Activated effector memory CD4-positive, alpha-beta T cell treated with Interleukin-2 at 50 U/mL for 16 hours (primary cell): ENCODE data around the gene EPB41L4A.
"Not testable (repeated sequence)": the region's sequence is repeated elsewhere in the genome, so short reads cannot be mapped to it uniquely, and the experiment has no call there.

ENCODE experiments used
- DNase-seq: peaks from one replicate; pipeline ENCODE4 v3.0.0-alpha.2; 2020

The EPB41L4A gene

DNA sequence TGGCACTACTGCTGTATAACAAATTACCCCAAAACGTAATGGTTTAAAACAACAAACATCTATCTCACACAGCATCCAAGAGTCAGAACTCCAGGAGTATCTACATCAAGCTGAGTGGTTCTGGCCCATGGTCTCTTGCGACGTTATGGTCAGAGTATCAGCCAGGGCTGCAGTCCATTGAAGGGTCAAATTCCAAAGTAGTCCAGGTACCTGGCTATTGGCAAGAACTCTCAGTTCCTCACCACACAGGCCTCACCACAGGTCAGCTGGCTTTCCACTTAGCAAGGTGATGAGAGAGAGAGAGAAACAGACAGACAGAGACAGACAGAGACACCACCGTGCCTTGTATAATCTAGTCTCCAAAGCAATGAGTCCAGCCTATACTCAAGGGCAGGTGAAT is 22.6 kb downstream of the EPB41L4A start:
- DNase-seq: no peak

DNA sequence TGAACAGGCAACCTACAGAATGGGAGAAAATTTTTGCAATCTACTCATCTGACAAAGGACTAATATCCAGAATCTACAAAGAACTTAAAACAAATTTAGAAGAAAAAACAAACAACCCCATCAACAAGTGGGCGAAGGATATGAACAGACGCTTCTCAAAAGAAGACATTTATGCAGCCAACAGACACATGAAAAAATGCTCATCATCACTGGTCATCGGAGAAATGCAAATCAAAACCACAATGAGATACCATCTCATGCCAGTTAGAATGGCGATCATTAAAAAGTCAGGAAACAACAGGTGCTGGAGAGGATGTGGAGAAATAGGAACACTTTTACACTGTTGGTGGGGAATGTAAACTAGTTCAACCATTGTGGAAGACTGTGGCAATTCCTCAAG is 23.8 kb downstream of the EPB41L4A start:
- DNase-seq: not testable (repeated sequence)

DNA sequence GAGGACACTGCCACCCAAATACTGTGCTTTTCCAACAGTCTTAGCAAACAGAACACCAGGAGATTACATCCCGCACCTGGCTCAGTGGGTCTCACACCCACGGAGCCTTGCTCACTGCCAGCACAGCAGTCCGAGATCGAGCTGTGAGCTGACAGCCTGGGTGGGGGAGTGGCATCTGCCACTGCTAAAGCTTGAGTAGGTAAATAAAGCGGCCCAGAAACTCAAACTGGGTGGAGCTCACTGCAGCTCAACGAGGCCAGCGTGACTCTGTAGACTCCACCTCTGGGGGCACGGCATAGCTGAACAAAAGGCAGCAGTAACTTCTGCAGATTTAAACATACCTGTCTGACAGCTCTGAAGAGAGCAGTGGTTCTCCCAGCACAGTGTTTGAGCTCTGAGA is 28.8 kb downstream of the EPB41L4A start:
- DNase-seq: no peak

DNA sequence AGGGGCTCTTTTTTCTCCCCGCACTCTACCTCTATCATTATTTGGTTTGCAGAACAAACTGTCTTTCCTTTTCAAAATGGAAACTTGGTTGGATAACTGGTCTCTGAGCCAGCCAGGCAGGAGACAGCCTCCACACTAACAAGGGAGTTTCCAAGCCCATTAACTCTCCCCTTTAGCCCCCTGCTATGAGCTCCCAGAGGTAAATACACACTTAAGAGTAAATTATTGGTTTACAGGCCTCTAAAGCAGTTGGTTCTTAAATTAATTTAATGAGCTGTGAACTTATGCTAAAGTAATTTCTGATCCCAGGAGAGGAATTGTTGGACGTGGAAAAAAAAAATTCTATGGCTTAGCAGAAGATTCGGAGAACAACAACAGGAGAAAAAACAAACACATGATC is 30.3 kb downstream of the EPB41L4A start:
- DNase-seq: no peak

DNA sequence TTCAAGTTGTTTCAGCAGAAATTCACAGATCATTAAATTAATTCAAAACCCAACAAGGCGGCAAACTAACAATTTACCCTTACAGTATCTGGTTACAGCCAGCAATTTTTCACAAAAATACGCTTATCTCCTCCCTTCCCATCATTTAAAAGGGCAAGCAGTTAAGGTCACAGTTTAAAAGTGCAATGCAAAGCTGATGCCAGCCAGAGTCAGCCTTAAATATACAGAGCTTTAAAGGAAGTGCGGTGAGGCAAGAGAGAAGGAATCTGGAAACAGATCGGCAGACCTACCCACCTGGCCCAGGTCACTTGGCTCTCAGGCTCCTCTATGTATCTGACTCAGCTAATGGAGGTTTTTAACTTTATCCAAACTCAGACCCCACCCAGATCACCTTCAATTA is 31.0 kb downstream of the EPB41L4A start:
- no peak for DNase-seq

DNA sequence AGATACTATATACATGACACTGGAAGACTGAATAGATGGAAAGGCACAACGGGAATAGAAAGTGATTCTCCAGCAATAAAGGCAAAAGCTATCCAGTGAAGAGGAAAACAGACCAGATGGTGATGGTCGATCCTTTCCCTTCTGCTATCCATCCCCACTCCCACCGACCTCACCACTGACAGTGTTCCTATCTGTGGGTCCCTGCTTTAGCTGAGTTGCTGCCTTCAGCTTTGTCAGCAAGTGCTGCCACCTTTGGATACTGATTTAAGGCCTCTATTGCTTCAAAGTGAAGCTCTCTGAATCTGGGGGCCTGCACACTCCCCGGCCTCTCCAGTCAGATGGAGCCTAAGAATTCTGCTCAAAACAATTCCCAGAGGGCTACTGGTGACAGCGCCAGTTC is 32.3 kb downstream of the EPB41L4A start:
- no peak for DNase-seq

DNA sequence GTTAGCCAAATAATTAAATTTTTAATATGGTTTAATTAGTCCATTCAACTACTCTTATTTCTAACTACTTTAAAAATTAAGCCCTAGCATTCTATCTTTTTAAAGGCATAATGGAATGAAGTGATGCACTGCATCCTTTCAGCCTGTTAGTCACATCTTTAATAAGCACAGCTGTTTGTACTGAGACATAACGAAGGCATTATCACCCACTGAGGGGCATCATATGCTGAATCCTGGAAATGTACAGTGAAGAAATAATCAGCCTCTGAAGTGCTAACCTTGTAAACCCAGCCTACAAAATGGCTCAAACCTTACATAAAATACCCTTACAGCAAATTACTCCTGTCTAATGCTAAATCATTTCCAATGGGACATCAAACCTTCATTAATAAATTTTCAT is 33.1 kb downstream of the EPB41L4A start:
- no peak for DNase-seq

DNA sequence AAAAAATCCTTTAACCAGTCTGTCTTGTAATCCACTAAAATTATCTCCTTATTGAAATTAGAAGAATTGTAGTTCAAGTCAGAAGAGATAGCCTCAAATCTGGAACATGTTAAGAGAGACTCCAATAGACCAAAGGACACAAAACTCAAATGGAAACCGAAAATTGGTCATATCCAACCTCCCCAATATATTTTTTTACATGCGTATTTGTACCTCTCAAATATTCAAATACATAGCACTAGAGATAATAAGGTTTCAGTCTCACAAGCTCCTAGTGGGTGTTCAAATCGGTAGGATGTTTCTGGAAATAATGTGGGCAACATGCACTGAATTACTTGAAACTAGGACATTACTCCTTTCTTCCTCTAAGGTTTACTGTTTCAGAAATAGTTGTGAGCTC is 33.5 kb downstream of the EPB41L4A start:
- DNase-seq: no peak

DNA sequence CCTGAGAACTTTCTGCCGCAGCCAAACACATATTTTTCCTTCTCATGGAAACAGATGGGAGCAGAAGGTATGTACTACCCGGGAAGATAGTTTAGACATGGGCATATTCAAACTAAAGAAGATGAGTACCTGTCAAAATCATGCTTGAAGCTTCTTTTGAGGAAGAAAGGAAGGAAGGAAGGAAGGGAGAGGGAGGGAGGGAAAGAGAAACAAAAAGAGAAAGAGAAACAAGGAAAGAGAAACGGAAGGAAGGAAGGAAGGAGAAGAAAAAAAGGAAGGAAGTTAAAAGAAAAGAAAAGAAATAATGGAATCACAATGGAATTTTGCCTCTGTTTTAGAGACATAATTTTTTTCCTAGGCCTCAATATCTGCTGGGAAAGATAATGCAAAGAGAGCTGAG is 34.6 kb downstream of the EPB41L4A start:
- DNase-seq: no peak

DNA sequence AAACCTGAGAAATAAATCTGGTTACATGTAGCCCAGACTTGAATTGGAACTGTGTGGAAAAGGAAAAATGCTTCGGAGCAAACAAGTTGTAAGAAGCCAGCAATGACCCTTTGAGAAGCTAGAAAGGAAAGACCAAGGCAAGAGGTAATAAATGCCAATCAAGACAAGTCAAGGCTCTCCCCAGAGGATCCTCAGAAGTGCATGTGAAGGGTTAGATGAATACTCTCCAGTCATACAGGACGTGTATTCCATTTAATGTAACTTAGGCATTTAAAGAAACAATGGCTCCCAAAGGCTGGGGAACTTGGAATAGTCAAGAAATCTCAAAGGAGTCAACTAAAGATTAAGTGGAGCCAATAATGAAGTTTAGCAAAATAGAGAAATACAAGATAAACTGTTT is 36.2 kb downstream of the EPB41L4A start:
- no peak for DNase-seq

DNA sequence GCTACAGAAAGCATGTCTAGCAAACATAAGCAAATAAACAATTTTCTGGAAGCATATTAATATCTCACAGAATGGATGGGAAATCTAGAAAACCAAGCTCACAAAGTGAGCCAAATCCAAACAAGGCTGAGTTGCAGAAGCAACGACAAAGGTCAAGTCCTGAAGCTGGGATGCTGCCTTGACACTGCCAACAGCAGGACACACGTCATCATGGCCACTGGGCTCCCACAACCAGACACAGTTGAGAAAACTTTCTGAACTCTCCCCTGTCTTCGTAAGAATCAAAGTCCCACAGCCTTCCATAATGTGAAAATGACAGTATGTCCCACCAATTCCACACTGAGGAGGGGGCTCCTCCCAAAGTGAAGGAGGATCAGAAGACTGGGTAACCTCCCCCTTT is 37.6 kb downstream of the EPB41L4A start:
- DNase-seq: no peak

DNA sequence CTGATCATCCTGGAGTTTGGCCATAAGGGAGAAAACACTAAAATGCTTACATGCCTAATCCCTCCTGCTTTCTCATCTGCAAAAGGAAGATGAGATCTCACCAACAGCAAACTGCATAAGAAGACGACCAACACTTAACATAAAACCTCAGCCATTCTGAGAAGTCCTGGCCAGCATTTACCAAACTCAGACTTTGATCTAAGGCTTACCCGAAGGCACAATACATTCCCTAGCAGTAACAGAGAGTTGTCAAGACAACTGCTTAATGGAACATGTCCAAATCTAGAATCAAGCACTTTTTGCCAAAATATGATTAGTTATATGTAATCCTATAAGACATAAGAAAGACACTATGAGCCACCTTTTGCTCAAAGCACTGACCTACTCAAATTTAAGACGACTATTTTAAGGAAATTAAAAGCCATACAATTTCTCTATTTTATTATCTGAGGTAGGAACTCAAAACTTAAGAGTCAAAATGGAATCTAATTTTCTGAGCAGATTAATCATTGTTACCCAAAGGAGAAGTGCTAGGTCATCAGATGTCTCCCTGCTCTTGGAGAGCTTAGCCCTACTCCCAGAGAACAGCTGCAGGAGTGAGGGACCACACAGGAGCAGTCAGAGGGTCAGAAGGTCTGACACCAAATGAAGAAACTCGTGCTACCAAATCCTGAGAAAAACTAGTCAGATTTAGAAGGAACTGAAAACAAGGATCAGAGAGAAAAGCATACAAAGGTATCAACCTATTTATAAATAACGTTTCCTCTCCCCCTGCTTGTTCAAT is 39.3 kb downstream of the EPB41L4A start:
- no peak for DNase-seq

DNA sequence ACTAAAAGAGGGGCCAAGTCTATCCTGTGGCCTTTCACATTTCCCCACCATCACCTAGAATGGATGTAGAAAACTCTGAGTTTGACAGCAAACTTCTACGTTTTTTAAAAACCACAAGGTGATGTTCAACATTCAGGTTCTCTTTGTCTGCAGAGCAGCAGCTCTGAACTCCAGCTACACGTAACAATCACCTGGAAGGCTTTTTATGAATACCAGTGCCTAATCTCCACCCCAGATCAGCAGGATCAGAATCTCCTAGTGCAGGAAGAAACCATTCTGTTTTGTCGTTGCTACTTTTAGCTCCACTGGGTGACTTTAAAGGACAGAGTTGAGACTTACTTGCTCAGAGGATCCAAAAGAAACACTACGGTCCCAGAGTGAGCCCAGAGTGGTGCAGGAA is 44.3 kb downstream of the EPB41L4A start:
- no peak for DNase-seq

DNA sequence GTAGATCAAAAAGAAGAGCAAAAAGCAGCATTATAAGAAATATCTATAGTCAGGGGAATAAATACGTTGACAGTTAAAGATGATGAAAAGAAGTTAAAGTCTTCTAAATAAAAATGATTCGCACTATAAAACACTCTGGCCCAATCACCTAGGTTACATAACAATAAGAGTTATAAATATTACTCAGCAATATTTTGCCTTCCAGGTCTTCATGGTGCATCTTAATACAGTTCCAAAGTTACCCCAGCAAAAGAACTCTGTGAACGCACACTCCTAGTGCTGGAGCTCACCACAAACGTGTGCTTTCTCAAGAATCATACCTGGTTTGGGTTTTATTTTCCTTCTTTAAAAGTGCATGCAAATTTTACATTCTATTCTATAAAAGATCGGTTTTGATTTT is 44.7 kb downstream of the EPB41L4A start:
- DNase-seq: no peak

DNA sequence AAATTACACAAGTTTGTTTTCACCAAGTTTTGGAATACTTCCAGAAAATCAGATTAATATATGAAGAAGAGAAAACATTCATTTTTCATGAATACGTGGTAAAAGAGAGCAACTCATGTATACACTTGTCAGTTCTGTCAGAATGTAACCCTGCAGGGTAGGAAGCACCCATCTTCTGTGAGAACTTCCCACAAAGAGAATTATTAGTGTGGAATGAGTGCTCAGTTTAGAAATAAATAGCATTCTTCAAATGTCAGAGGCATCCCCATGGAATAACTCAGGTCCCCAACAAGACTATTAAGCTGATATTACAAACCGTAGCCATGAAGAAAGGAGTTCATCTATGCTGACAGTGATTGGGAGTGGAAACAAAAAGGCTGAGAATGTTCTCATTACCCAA is 45.2 kb downstream of the EPB41L4A start:
- DNase-seq: no peak

DNA sequence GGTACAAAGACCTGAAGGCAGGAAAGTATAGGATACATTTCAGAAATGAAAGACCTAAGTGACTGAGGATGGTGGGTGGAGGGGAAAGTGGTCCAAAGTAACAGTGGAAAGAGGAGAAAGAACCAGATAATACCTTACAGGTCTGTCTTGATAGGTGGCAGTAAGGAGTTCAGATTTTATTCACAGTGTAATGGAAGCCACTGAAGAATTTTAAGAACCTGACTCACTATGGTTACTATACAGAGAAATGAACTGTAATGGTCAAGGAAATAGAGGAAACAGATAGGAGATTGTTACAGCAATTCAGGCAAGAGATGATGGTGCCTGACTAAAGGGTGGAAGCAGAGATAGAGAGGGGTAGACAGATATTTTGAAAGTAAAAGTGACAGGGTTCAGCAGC is 46.5 kb downstream of the EPB41L4A start:
- DNase-seq: no peak

DNA sequence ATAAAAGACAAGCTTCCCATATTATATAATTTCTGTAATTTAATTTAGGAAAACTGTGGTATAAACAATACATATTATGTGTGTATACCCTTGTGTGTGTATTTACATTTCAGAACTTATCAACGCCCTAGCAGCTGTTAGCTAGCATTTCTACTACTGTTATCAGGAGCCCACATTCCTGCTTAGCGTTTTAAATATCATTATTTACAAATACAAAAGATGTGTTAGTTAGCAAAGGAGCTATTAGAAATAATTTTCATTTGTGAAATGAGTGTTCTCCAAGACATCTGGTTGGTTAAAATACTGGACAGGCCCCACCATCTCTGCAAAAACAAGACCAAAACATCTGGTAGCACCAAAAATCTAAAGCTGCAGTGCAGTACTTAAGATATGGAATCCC is 48.0 kb downstream of the EPB41L4A start:
- DNase-seq: no peak

DNA sequence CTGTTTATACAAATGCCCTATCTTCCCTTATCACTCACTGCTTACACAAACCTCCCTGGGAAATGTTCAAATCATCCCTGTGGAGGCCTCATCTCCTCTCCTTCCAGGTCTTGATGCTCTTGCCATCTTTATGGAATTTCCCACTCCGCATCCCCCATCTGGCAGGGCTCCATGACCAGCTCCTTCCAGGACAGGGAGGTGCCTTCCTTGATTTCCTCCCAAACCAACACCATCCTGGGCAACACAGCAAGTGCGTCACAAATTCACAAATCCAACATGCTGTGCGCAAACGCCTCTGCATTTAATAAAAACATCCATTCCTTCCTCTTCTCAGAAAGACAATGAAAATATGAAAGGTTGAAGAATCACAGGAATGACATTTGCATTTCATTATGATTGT is 51.7 kb downstream of the EPB41L4A start:
- no peak for DNase-seq

DNA sequence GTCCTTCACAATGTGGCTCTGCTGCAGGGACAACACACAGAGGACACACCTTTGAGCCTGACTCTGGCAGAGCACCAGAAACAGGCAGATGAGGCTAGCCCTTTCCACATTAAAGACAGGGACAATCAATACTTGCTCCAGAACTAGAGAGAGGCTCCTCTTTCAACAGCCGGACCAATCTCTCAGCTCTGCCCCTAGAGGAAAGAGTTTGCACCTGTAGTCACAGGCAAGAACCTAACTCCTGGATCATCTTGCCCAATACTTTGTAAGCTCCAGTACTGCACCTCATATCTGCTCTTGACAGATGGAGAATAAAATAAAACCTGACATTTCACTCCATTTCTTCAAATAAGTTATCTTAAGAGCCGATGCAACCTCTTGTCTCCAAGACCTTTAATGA is 52.1 kb downstream of the EPB41L4A start:
- no peak for DNase-seq

DNA sequence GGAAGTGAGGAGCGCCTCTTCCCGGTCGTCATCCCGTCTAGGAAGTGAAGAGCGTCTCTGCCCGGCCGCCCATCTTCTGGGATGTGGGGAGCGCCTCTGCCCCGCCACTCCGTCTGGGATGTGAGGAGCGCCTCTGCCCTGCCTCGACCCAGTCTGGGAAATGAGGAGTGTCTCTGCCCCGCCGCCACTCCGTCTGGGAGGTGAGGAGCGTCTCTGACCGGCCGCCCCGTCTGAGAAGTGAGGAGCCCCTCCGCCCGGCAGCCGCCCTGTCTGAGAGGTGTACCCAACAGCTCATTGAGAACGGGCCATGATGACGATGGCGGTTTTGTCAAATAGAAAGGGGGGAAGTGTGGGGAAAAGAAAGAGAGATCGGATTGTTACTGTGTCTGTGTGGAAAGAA is 58.3 kb downstream of the EPB41L4A start:
- DNase-seq: not testable (repeated sequence)

DNA sequence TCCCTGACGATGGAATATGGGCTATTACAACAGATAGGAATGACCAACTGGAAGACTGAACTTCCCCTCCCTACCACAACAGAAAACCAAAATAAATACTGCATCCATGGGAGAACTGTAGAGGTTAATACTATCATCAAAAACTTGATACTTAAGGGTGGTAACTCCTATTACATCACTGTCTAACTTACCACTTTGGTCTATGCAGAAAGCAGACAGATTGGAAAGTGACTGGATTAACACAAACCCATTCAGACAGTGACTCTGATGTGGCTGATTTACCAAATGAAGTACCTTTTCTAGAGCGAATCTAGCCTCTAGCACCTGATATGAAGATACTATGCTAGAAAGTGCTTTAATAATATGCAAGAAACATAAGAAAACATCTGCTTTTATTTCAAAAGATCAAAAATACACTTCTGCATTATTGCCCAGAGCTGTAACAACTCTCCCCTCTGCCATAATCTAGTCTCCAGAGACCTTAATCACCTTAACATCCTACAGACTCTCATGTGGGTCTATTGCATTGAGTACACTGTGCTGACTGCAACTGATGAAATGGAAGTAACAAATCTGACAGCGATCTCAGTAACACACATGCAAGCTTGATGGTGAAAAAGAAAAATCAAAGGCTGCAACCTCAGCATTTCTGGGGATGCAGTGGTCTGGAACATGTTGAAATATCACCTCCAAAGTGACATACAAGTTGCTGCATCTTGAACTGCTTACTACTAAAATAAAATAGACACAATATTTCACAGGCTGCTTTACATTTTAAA is 62.7 kb downstream of the EPB41L4A start:
- DNase-seq: no peak

DNA sequence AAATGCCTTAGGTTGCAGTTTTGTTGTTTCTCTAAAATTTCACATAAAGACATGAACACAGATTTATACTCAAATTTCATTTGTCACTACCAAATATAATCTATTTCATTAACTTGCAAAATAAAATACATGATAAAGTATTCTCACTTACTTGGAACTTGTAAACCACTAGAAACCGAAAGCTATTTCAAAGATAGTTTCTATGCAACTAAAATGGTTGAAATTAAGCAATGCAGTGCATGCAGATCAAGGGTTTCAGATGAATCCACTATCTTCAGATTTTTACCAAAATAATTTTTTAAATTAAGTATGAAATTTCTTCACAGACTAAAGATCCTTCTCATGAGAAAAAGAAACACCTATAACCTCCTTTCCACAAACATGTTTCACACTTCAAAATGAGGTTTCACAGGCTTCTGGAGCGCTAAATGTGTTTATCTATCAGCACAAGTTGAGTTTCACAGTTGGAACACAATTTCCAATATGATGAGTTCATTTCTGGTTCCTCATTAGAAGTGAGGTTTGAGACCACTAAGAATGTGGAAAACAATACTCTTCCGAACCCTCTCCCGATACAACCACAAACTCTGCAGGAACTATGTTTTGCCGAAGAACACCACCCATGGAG is 63.9 kb downstream of the EPB41L4A start:
- no peak for DNase-seq

DNA sequence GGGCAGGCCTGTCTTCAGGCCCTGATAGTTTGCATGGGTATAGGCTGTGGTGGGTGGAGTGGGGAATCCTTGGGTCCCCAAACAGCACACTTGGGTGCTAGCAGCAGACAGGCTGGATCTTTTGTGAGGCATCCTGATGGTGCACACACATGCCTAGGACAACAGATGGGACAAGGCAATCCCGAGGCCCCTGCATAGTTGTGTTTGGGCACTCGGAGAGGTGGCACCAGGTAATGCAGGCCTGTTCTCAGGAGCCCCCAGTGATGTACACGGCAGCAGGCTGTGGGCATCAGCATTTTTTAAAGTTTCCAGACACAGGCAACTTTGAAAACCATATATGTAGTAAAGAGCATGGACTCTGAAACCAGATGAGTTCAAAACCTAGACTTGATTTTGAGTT is 65.4 kb downstream of the EPB41L4A start:
- DNase-seq: no peak

DNA sequence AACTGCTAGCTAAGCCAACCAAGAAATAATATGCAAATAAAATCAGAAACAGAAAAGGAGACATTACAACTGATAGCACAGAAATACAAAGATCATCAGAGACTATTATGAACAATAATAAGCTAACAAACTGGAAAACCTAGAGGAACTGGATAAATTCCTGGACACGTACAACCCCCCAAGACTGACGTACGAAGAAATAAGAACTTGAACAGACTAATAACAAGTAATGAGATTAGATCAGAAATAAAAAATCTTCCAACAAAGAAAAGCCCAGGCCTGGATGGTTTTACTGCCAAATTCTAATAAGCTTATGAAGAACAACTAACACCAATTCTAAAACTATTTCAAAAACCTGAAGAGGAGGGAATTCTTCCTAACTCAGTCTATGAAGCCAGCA is 67.9 kb downstream of the EPB41L4A start:
- DNase-seq: no peak
